ENCODE measurements around the gene MLPH. TPM values are rescaled to one million over a fixed set of nuclear protein-coding genes. Genes with fewer than 3 reads are reported as not detected.

Gene MLPH
- total RNA-seq: 0.20 and 0.22 TPM in 2 replicates

- DNase-seq (ENCODE audit: low read depth in 2 of 2): peak; percentile 30 to 62
Observed at GRCh38 chr2:237486819-237487448, at the start of gene MLPH. MLPH (plus strand) TSS chr2:237487251; CDS start chr2:237493427, 6,176 bp downstream.

DNA sequence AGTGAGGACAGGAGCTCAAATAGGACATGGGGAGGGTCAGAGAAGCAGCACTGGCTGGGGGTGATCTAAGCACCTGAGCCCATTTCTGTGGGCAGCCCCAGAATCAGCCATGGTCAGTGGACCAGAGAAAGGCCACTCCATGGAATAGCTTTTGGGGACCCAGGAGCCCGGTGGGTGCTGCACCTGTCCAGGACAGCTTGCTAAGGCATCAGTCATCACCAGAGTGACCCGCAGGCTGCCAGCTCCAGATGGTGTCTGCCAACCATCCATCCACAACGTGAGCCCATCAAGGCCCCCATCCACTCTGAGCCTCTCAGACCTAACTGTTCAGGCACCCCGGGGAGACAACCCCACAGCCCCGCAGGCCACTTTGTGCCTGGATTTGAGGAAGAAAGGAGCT is 49.5 kb upstream of the MLPH start:
- no peak for DNase-seq (ENCODE audit: low read depth in 2 of 2)

DNA sequence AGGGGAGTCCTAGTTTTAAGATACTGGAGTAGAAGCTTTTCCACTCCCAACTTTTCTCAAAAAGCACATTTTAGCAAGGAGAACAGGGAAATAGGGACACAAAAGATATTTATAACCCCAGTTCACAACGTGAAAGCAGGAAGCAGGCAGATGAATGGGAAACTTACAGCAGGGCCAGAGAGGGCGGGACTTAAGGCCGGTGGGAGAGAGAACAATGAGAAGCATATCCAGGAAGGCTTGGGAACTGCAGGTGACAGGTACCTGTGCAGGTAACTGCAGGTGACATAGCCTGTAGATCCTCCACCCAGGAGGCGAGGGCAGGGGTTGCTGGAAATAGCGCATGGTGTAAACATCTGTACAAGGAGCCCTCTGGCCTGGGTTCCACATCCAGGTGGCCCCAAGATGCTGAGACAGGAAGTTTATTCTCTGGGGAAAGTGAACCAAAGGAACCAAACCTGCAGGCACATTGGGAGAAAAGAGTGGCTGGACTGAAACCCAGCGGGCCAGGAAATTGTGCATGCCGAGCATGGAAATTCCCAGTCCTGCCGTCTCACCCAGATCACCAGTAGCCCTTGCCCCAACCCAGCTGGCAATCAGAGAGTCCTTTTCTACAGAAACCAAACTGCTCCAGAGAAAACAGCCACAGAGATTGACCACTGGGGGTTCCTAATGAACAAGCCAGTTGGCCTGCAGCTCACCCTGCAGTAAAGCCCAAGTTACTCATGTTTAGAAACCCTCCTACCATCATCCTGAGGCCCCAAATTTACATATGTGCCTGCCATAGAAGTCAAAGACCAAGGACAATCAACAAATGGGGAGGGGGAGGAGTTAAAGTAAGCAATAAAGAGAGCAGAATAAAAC is 48.7 kb upstream of the MLPH start:
- DNase-seq (ENCODE audit: low read depth in 2 of 2): peak; percentile 20 to 56

GRCh38 chr2:237440819-237441281 is 46.2 kb upstream of the MLPH start:
- DNase-seq (ENCODE audit: low read depth in 2 of 2): peak in 1 of 2 donors; percentile 51

DNA sequence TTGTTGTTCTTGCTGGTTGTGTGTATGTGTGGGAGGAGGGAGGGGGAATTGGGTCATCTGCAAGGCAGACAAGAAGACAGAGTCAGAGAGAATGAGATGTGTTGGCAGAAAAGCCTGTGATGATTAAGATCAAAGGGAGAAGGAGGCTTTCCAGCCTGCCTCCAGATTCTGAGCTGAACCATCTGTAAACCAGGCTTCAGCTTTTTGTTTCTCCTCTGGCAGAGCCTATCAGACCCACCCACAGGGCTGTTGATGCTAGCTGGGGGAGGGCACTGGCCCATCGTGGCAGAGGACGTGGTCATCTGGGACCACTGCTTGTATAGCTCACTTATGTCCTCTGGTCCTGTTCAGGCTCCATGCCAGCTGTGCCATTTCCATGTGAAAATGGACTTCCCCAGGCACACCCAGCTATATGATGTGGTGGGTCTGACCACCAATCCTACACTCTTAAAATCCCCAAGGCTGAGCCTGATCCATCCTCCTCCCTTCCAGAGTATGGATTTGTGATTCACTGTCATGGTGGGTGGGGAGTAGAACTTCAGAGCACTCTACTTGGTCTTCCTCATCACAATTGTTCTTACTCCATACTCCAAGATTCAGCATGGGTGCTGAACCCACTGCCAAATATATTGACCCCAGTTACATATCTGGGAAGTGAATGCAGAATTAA is 45.3 kb upstream of the MLPH start:
- no peak for DNase-seq (ENCODE audit: low read depth in 2 of 2)

- DNase-seq (ENCODE audit: low read depth in 2 of 2): no peak
Observed at GRCh38 chr2:237444071-237444470, 43.0 kb upstream of the MLPH start.

DNA sequence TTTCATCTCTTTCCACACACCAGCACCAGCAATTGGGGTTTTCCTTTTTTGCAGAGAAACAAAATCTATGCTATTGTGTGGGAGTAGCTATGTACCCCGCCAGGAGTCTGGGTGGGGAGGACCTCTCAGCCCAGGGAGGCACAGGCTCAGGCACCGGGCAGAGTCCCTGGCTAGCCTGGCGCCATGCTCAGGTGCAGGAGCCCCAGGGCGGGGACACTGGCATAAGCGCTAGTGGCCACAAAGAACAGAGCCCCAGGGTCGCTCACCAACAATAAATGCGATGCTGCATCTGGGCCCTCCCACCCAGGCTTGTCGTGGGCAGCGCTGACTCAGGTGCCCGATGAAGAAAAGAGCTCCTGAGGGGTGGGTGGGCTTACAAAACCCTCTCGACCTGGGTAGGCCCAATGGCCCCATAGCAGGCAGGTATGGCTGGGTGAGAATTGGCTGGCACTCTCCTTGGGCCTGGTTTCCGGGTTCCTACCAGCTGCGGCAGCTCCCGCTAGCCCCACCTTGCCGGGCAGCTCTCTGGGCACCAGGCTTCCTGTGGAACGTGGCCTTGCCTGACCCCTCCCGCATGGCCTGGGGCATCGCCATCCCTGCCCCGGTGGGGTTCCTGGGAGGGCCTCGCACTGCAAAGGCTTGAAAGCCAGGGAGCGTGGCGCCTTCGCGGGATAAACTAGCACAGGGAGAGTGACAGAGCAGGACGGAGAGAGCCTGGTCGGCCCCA is 41.3 kb upstream of the MLPH start:
- no peak for DNase-seq (ENCODE audit: low read depth in 2 of 2)

- DNase-seq (ENCODE audit: low read depth in 2 of 2): no peak
Observed at GRCh38 chr2:237446338-237446665, 40.7 kb upstream of the MLPH start.

DNA sequence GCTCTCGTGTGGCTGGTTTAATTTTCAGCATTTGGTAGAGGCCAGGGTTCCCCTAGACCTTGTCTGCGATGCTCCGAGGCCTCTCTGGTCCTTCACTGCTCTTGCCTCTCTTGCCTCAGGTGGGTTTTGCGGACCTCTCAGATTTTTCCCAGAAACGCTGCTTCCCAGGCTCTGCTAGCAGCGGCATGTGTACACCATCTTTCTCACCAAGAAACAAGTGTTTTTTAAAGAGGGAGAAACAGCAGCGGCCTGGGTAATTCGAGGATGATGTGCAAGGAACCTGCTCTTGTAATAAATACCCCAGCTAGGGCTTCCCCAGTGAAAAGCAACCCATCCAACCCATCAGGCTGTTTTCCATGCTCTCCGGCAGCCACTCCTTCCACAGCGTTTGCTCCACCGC is 39.6 kb upstream of the MLPH start:
- DNase-seq (ENCODE audit: low read depth in 2 of 2): no peak

DNA sequence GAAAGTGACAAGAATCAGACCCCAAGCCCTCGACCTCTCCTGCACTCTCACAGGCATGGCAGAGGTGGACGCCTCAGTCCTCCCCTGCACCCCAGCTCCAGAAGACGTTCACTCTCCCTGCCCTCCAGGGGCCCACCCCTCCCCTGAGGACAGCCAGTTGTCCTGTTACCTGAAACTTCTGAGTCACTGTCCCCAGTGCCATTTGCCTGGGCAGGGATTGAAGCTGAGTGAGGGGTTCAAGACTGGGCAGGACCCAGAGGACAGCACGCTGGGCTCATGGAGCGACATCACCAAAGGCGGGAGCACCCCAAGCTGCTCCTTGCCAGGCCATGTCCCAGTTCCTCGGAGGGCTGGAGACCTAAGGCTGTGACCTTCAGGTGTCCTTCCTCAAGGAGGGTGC is 38.9 kb upstream of the MLPH start:
- DNase-seq (ENCODE audit: low read depth in 2 of 2): no peak

DNA sequence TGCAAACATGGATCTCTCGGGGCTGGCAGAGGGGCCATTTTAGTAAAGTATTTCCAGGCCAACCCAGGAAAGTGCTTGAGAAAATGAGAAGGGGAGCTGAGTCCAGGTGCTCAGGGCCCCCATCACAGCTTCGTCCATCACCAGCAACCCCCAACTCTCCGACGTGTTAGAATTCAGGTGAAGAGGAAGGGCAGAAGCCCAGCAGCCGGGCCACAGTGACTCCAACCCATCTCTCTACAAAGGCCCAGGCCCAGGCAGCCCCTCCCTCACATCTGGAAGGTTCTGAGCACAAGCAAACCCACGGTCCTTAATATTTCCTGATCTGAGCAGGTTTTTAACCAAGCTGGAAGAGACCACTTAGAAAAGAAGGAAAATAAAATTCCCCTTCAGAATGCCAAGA is 38.4 kb upstream of the MLPH start:
- no peak for DNase-seq (ENCODE audit: low read depth in 2 of 2)

DNA sequence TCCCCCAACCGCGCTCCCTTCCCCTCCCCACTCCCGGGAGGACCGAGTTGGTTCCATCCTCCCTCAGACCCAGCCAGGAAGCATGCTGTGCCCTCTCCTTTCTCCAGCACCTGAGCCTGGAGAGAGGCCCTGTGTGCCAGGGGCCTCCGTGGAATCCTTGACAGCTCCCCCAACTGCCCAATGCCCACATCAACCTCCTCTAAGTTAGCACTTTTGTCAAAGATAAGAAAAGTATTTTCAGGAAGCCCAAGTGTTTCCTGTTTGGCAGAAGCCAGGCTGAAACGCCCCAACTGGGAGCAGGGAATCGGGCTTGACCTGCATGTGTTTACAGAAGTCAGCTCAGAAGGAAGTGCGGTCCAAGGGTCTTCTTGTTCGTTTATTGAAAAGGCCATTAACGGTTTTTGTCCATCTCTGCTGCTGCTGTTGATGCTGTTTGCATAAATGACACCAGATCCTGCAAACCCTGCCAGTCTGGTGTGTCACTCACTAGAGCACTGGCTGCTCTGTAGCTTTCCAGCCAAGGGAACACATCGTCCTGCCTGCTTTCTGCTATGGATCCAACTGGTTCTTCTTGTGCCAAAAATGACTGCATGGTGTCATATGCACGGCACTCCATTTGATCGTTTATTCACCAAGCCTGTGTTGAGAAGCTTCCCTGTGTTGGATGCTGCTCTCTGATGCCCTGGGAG is 37.7 kb upstream of the MLPH start:
- DNase-seq (ENCODE audit: low read depth in 2 of 2): peak; percentile 82

- no peak for DNase-seq (ENCODE audit: low read depth in 2 of 2)
Observed at GRCh38 chr2:237450108-237450507, 36.9 kb upstream of the MLPH start.

GRCh38 chr2:237450583-237450982 is 36.5 kb upstream of the MLPH start:
- DNase-seq (ENCODE audit: low read depth in 2 of 2): no peak

GRCh38 chr2:237451643-237452469 is 35.2 kb upstream of the MLPH start:
- DNase-seq (ENCODE audit: low read depth in 2 of 2): no peak

DNA sequence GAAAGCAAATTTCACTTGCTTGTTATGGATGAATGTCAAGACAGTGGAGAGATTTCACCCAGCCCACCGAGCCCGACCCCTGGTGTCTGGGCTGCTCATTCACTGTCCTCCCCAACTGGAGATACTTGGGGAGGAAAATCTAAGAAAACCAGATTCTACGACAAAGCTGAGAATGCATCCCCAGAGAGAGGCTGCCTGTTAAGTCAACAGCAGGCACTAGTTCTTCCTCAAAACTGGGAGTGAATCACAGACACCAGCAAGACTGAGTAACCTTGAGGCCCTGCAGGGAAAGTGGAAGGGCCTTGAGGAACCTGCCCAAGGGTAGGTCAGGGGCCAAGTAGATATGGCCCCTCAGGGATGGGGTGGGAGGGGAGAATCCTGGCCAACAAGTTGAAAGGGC is 34.2 kb upstream of the MLPH start:
- no peak for DNase-seq (ENCODE audit: low read depth in 2 of 2)

DNA sequence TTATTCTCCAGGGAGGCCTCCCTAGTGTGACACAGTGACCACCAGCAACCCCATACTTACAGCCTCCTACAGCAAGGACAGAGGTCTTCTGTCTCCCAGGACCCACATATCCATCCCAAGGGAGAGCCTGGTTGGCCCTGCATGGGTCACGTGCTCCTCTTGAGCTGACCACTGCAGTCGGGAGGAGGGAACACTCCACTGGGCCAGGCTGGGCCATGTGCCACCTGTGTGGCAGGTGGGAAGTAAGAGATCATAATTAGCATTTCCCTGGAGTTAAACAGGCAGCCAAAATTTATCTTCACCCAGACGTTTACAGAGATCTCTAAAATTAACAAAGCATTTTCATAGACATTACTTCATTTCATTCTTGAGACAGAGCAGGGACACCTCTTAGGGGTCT is 33.4 kb upstream of the MLPH start:
- DNase-seq (ENCODE audit: low read depth in 2 of 2): no peak

- no peak for DNase-seq (ENCODE audit: low read depth in 2 of 2)
Observed at GRCh38 chr2:237455764-237456163, 31.3 kb upstream of the MLPH start.

DNA sequence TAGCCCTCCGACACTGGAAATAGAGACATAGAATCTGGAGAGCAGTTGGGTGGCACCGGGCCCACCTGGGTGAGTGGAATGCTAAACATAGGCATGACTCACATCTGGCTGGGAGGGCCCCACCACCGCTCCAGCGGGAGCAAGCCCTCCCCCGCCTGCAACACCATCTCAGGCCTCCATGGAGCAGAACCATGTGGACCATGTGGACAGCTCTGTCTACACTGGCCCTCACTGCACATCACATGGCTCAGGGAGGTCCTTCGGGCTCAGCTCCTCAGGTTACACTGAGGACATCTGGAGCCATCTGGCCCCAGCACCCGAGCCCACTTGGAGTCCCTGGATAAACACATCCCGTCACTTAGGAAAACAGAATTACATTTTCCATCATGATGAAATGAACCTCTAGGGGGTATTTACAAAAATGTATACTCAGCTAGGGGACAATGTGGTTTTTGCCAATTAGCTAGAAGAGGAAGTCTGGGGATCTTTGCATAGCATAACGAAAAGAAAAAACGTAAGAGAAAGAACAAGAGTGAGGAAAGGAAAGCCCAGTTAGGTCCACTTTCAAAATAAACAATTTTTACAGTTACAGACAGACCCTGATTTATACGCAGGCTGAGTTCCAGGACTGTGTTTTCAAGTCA is 30.7 kb upstream of the MLPH start:
- DNase-seq (ENCODE audit: low read depth in 2 of 2): peak; percentile 30 to 54

DNA sequence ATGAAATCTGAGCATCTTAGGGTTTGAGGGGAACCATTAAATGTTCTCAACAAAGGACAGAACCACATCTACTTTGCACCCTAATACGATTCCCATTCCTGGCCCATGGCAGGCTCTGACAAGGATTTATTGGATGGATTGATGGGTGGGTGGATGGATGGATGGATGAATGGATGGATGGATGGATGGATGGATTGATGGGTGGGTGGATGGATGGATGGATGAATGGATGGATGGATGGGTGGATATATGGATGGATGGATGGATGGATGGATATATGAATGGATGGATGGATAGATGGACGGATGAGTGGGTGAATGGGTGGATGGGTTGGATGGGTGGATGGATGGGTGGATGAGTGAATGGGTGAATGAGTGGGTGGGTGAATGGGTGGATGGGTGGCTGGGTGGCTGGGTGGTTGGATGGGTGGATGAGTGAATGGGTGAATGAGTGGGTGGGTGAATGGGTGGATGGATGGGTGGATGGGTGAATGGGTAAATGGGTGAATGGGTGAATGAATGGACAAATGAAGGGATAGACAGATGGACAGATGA is 29.6 kb upstream of the MLPH start:
- DNase-seq (ENCODE audit: low read depth in 2 of 2): no peak
